Neural progenitor cell (in vitro differentiated cells): ENCODE results near the gene ROBO4. TPM values are rescaled to one million over a fixed set of nuclear protein-coding genes. Genes with fewer than 3 reads are reported as not detected.
A peak's percentile ranks its signal among the peaks of the same experiment; 100 is the strongest.

ENCODE experiments used
- DNase-seq: peaks from one replicate; pipeline ENCODE4 v3.0.0-alpha.2; 2016; ENCODE audit warnings: low spot score
- H2AFZ ChIP-seq: fragments of 200-600 bp; sonication (generic); replicated peaks from 2 replicates; pipeline ENCODE4 v1.6.1; 2016; ENCODE audit warnings: antibody characterized with exemption
- H3F3A ChIP-seq: fragments of 200-600 bp; sonication (generic); 2 replicates; pipeline ENCODE4 v1.6.1; 2016; ENCODE audit warnings: antibody characterized with exemption, low read depth
- H3K27ac ChIP-seq: fragments of 200-600 bp; sonication (generic); 2 replicates; pipeline ENCODE4 v1.5.1; 2016; ENCODE audit warnings: mild to moderate bottlenecking
- H3K27me3 ChIP-seq: fragments of 200-600 bp; sonication (generic); 2 replicates; pipeline ENCODE4 v1.6.1; 2016; ENCODE audit warnings: mild to moderate bottlenecking, moderate library complexity
- H3K36me3 ChIP-seq: fragments of 200-600 bp; sonication (generic); 2 replicates; pipeline ENCODE4 v1.5.1; 2016
- H3K4me1 ChIP-seq: fragments of 200-600 bp; sonication (generic); 2 replicates; pipeline ENCODE4 v1.6.1; 2016; ENCODE audit warnings: mixed run types
- H3K4me2 ChIP-seq: fragments of 200-600 bp; sonication (generic); 2 replicates; pipeline ENCODE4 v1.6.1; 2016
- H3K4me3 ChIP-seq: fragments of 200-600 bp; sonication (generic); 2 replicates; pipeline ENCODE4 v1.5.1; 2016
- H3K79me2 ChIP-seq: fragments of 200-600 bp; sonication (generic); 2 replicates; pipeline ENCODE4 v1.6.1; 2016; ENCODE audit warnings: low read depth
- H3K9ac ChIP-seq: fragments of 200-600 bp; sonication (generic); 2 replicates; pipeline ENCODE4 v1.6.1; 2016
- H3K9me3 ChIP-seq: fragments of 200-600 bp; sonication (generic); 2 replicates; pipeline ENCODE4 v1.5.1; 2016; ENCODE audit warnings: low read depth
- H4K20me1 ChIP-seq: fragments of 200-600 bp; sonication (generic); 2 replicates; pipeline ENCODE4 v1.6.1; 2016; ENCODE audit warnings: low read depth
- H3K27ac Mint-ChIP-seq: 3 replicates; pipeline ENCODE4 v1.8.0; 2021; ENCODE audit warnings: mixed read lengths
- H3K27me3 Mint-ChIP-seq: 2 replicates; pipeline ENCODE4 v1.8.0; 2022; ENCODE audit warnings: low read depth, mild to moderate bottlenecking, inconsistent platforms, moderate library complexity, mixed read lengths; ENCODE audit not compliant: insufficient read depth
- H3K36me3 Mint-ChIP-seq: 3 replicates; pipeline ENCODE4 v1.8.0; 2021; ENCODE audit warnings: mixed read lengths
- H3K4me1 Mint-ChIP-seq: 3 replicates; pipeline ENCODE4 v1.8.0; 2021; ENCODE audit warnings: mixed read lengths
- H3K4me3 Mint-ChIP-seq: 3 replicates; pipeline ENCODE4 v1.8.0; 2021; ENCODE audit warnings: mild to moderate bottlenecking, moderate library complexity, mixed read lengths
- H3K9me3 Mint-ChIP-seq: 3 replicates; pipeline ENCODE4 v1.8.0; 2020; ENCODE audit warnings: mixed read lengths
- EZH2 ChIP-seq: fragments of 200-600 bp; sonication (generic); IDR thresholded peaks from 2 replicates; pipeline ENCODE4 v1.6.1; 2017; ENCODE audit warnings: antibody characterized with exemption, mild to moderate bottlenecking, moderate library complexity
- EZH2phosphoT487 ChIP-seq: fragments of 200-600 bp; sonication (generic); IDR thresholded peaks from 2 replicates; pipeline ENCODE4 v1.6.1; 2017; ENCODE audit warnings: antibody characterized with exemption
- total RNA-seq: library from RNA; depleted of rRNA; stranded (reverse); fragments of >200 nt; gene quantifications from 2 replicates; pipeline ENCODE4 v1.2.3, GENCODE V29; 2015; ENCODE audit warnings: low replicate concordance
- TF ChIP-seq, protein P1 (sequence below): fragments of 200-600 bp; sonication (generic); IDR thresholded peaks from 2 replicates; pipeline ENCODE4 v1.5.1; 2017; ENCODE audit warnings: antibody characterized with exemption, mild to moderate bottlenecking

ROBO4 gene
- total RNA-seq, 1 donor from 2014 or later, result not detected

GRCh38 chr11:124859171-124859570 lies 38.5 kb downstream of the ROBO4 start:
- no peaks in the 10 kb centered on the region for H3K36me3 Mint-ChIP-seq
- H3K27me3 Mint-ChIP-seq, result peaks cover 22% of the 10 kb centered on the region
- H2AFZ ChIP-seq, result no peak overlapping the region
- DNase-seq, result no peak
- peaks cover 2% of the 10 kb centered on the region for H3K9me3 Mint-ChIP-seq
- peaks cover 35% of the 10 kb centered on the region for H3K4me1 ChIP-seq
- H3K9ac ChIP-seq, result no peak overlapping the region
- H3K4me2 ChIP-seq, result no peak overlapping the region
- H3K4me3 Mint-ChIP-seq, result no peak overlapping the region
- H3K4me3 ChIP-seq, result no peak overlapping the region
- H3K36me3 ChIP-seq, result no peaks in the 10 kb centered on the region
- peaks cover 37% of the 10 kb centered on the region for H3F3A ChIP-seq
- no peaks in the 10 kb centered on the region for H3K9me3 ChIP-seq
- H3K27ac ChIP-seq, result no peak overlapping the region
- H3K27me3 ChIP-seq, result peaks cover 38% of the 10 kb centered on the region
- H3K4me1 Mint-ChIP-seq, result peaks cover 36% of the 10 kb centered on the region
- peaks cover 9% of the 10 kb centered on the region for H4K20me1 ChIP-seq
- no peak for TF ChIP-seq EZH2
- TF ChIP-seq, protein P1, sequence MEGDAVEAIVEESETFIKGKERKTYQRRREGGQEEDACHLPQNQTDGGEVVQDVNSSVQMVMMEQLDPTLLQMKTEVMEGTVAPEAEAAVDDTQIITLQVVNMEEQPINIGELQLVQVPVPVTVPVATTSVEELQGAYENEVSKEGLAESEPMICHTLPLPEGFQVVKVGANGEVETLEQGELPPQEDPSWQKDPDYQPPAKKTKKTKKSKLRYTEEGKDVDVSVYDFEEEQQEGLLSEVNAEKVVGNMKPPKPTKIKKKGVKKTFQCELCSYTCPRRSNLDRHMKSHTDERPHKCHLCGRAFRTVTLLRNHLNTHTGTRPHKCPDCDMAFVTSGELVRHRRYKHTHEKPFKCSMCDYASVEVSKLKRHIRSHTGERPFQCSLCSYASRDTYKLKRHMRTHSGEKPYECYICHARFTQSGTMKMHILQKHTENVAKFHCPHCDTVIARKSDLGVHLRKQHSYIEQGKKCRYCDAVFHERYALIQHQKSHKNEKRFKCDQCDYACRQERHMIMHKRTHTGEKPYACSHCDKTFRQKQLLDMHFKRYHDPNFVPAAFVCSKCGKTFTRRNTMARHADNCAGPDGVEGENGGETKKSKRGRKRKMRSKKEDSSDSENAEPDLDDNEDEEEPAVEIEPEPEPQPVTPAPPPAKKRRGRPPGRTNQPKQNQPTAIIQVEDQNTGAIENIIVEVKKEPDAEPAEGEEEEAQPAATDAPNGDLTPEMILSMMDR, result no peak
- TF ChIP-seq EZH2phosphoT487, result no peak
- H3K79me2 ChIP-seq, result no peaks in the 10 kb centered on the region
- H3K27ac Mint-ChIP-seq, result no peak overlapping the region

- H3K36me3 ChIP-seq, result no peaks in the 10 kb centered on the region
- H3F3A ChIP-seq, result peaks cover 86% of the 10 kb centered on the region
- TF ChIP-seq EZH2 (no peak), EZH2phosphoT487 (no peak)
- TF ChIP-seq, protein P1, result no peak
- H3K36me3 Mint-ChIP-seq, result no peaks in the 10 kb centered on the region
- DNase-seq, result peak; percentile 82
- H3K4me2 ChIP-seq, result peak overlapping the region; percentile 62
- no peak overlapping the region for H3K27ac Mint-ChIP-seq
- H3K4me1 Mint-ChIP-seq, result peaks cover 69% of the 10 kb centered on the region
- no peaks in the 10 kb centered on the region for H3K79me2 ChIP-seq
- H3K27me3 ChIP-seq, result peaks cover 27% of the 10 kb centered on the region
- peak overlapping the region; percentile 19 for H3K4me3 ChIP-seq
- H3K9me3 ChIP-seq, result no peaks in the 10 kb centered on the region
- H3K9ac ChIP-seq, result no peak overlapping the region
- peaks cover 76% of the 10 kb centered on the region for H3K4me1 ChIP-seq
- H3K27ac ChIP-seq, result no peak overlapping the region
- peak overlapping the region; percentile 42 for H3K4me3 Mint-ChIP-seq
- no peak overlapping the region for H2AFZ ChIP-seq
- peaks cover 52% of the 10 kb centered on the region for H3K27me3 Mint-ChIP-seq
- H4K20me1 ChIP-seq, result no peaks in the 10 kb centered on the region
- H3K9me3 Mint-ChIP-seq, result peaks cover 2% of the 10 kb centered on the region
Observed at GRCh38 chr11:124846070-124846673, 51.5 kb downstream of the ROBO4 start.

- peaks cover 87% of the 10 kb centered on the region for H3K4me1 ChIP-seq
- H3K27me3 ChIP-seq, result peaks cover 31% of the 10 kb centered on the region
- no peak overlapping the region for H3K4me3 ChIP-seq
- no peaks in the 10 kb centered on the region for H3K9me3 ChIP-seq
- no peaks in the 10 kb centered on the region for H3K79me2 ChIP-seq
- no peaks in the 10 kb centered on the region for H3K36me3 ChIP-seq
- no peaks in the 10 kb centered on the region for H4K20me1 ChIP-seq
- peak overlapping the region; percentile 62 for H3K4me2 ChIP-seq
- H3K9ac ChIP-seq, result no peak overlapping the region
- peaks cover 57% of the 10 kb centered on the region for H3K27me3 Mint-ChIP-seq
- H3K4me3 Mint-ChIP-seq, result no peak overlapping the region
- H3K4me1 Mint-ChIP-seq, result peaks cover 80% of the 10 kb centered on the region
- H3K9me3 Mint-ChIP-seq, result peaks cover 2% of the 10 kb centered on the region
- TF ChIP-seq EZH2 (no peak), EZH2phosphoT487 (no peak)
- TF ChIP-seq, protein P1, result no peak
- no peak overlapping the region for H3K27ac Mint-ChIP-seq
- H3K36me3 Mint-ChIP-seq, result no peaks in the 10 kb centered on the region
- no peak overlapping the region for H3K27ac ChIP-seq
- no peak overlapping the region for H2AFZ ChIP-seq
- peak; percentile 11 for DNase-seq
- H3F3A ChIP-seq, result peaks cover 95% of the 10 kb centered on the region
Observed at GRCh38 chr11:124844664-124845079, 53.0 kb downstream of the ROBO4 start.
